Mesothelial cell of epicardium (in vitro differentiated cells): ENCODE data around the gene OTOP2. TPM values are rescaled to one million over a fixed set of nuclear protein-coding genes. Genes with fewer than 3 reads are reported as not detected.

Experiments
- DNase-seq, 2 experiments: peaks; one replicate each; pipeline ENCODE4 v3.0.0; 2021; ENCODE audit warnings: low spot score in 2 of 2; ENCODE audit not compliant: unreplicated experiment in 2 of 2
- H3K27ac Mint-ChIP-seq: 2 replicates; pipeline ENCODE4 v1.8.0; 2021; ENCODE audit warnings: mixed read lengths
- H3K27me3 Mint-ChIP-seq: 2 replicates; pipeline ENCODE4 v1.8.0; 2021; ENCODE audit warnings: low read depth, mixed read lengths
- H3K36me3 Mint-ChIP-seq: 2 replicates; pipeline ENCODE4 v1.8.0; 2021; ENCODE audit warnings: mixed read lengths
- H3K4me1 Mint-ChIP-seq: 2 replicates; pipeline ENCODE4 v1.8.0; 2021; ENCODE audit warnings: mixed read lengths
- H3K4me3 Mint-ChIP-seq: 2 replicates; pipeline ENCODE4 v1.8.0; 2021; ENCODE audit warnings: mild to moderate bottlenecking, moderate library complexity, mixed read lengths
- H3K9me3 Mint-ChIP-seq: 2 replicates; pipeline ENCODE4 v1.8.0; 2021; ENCODE audit warnings: mixed read lengths
- CTCF ChIP-seq: fragments of 200-600 bp; sonication (generic); IDR thresholded peaks from one replicate; pipeline ENCODE4 v1.5.0; 2021; ENCODE audit warnings: antibody characterized with exemption; ENCODE audit not compliant: unreplicated experiment
- total RNA-seq: library from RNA; stranded (reverse); gene quantifications from 3 replicates; pipeline ENCODE4 v1.2.1, GENCODE V29; 2021

The OTOP2 gene
- total RNA-seq, 1 donor from 2014 or later, result not detected

- Mint-ChIP-seq H3K9me3 (no peaks in the 10 kb centered on the region), H3K4me1 (peaks cover 28% of the 10 kb centered on the region), H3K4me3 (peak overlapping the region; percentile 70), H3K36me3 (no peaks in the 10 kb centered on the region), H3K27ac (no peak overlapping the region), H3K27me3 (peaks cover 44% of the 10 kb centered on the region)
- DNase-seq, result no peak
- no peak for TF ChIP-seq CTCF
Observed at GRCh38 chr17:74971842-74972106, 47.7 kb downstream of the OTOP2 start.

- H3K27me3 Mint-ChIP-seq, result peaks cover 44% of the 10 kb centered on the region
- peak within 1 kb of the TSS; percentile 70 for H3K4me3 Mint-ChIP-seq
- peak; percentile 72 to 83 for DNase-seq
- H3K9me3 Mint-ChIP-seq, result no peaks in the 10 kb centered on the region
- H3K36me3 Mint-ChIP-seq, result no peaks in the 10 kb centered on the region
- H3K4me1 Mint-ChIP-seq, result peaks cover 28% of the 10 kb centered on the region
- H3K27ac Mint-ChIP-seq, result peak within 1 kb of the TSS; percentile 5
- TF ChIP-seq CTCF, result no peak
Observed at GRCh38 chr17:74972107-74972972, 48.3 kb downstream of the OTOP2 start, which contains the start of gene HID1. TSS of gene HID1 (minus strand) at chr17:74972759. CDS start at chr17:74972656, 103 bp downstream.

- H3K9me3 Mint-ChIP-seq, result no peaks in the 10 kb centered on the region
- no peak for TF ChIP-seq CTCF
- H3K4me1 Mint-ChIP-seq, result peaks cover 28% of the 10 kb centered on the region
- H3K27ac Mint-ChIP-seq, result peak overlapping the region; percentile 5
- peaks cover 44% of the 10 kb centered on the region for H3K27me3 Mint-ChIP-seq
- DNase-seq, result no peak
- H3K36me3 Mint-ChIP-seq, result no peaks in the 10 kb centered on the region
- H3K4me3 Mint-ChIP-seq, result peak overlapping the region; percentile 70
Observed at GRCh38 chr17:74972973-74973328, 48.9 kb downstream of the OTOP2 start.

- peaks cover 40% of the 10 kb centered on the region for H3K27me3 Mint-ChIP-seq
Observed at GRCh38 chr17:74975943-74976342, 51.9 kb downstream of the OTOP2 start.

GRCh38 chr17:74977802-74978201, 53.7 kb downstream of the OTOP2 start:
- Mint-ChIP-seq H3K4me3 (no peak overlapping the region), H3K4me1 (peaks cover 13% of the 10 kb centered on the region)

More at GRCh38 chr17:74975943-74976342, 51.9 kb downstream of the OTOP2 start:
- H3K36me3 Mint-ChIP-seq, result no peaks in the 10 kb centered on the region
- H3K4me3 Mint-ChIP-seq, result no peak overlapping the region
- no peak overlapping the region for H3K27ac Mint-ChIP-seq
- no peak for TF ChIP-seq CTCF
- H3K4me1 Mint-ChIP-seq, result peaks cover 16% of the 10 kb centered on the region
- H3K9me3 Mint-ChIP-seq, result no peaks in the 10 kb centered on the region
- DNase-seq, result no peak

More at GRCh38 chr17:74977802-74978201, 53.7 kb downstream of the OTOP2 start:
- no peak overlapping the region for H3K27ac Mint-ChIP-seq
- H3K9me3 Mint-ChIP-seq, result no peaks in the 10 kb centered on the region
- no peak for DNase-seq
- H3K27me3 Mint-ChIP-seq, result peaks cover 29% of the 10 kb centered on the region
- TF ChIP-seq CTCF, result no peak
- H3K36me3 Mint-ChIP-seq, result no peaks in the 10 kb centered on the region
